ENCODE measurements around the gene ADSS2. TPM values are rescaled to one million over a fixed set of nuclear protein-coding genes. Genes with fewer than 3 reads are reported as not detected.
"Not testable (repeated sequence)": the region's sequence is repeated elsewhere in the genome, so short reads cannot be mapped to it uniquely, and the experiment has no call there.

ADSS2 gene
- total RNA-seq, 1 experiment from 2014 or later, result 47.8 TPM

- DNase-seq (ENCODE audit: low read depth), result not testable (repeated sequence)
Observed at GRCh38 chr1:244365262-244365661, 86.4 kb downstream of the ADSS2 start.

GRCh38 chr1:244362476-244362875 is 89.2 kb downstream of the ADSS2 start:
- DNase-seq (ENCODE audit: low read depth), result no peak

GRCh38 chr1:244361764-244362473 is 89.8 kb downstream of the ADSS2 start:
- peak; percentile 81 for DNase-seq (ENCODE audit: low read depth)

Other genes with a start within 250 kb of the ADSS2 start
- 0.20 and 0.25 TPM in 2 replicates for gene CATSPERE, start 9.4 kb upstream of the ADSS2 start, total RNA-seq (2014; rRNA removed; shearing (Covaris generic))
- 37.2 and 59.0 TPM in 2 replicates for gene DESI2, start 201.2 kb upstream of the ADSS2 start, total RNA-seq (2014; rRNA removed; shearing (Covaris generic))